Vagina (tissue), 2 donors: ENCODE measurements around the gene MARVELD1.

Experiments used
- POLR2A ChIP-seq, 2 donors: fragments of 450-650 bp; IDR thresholded peaks; one replicate each; pipeline ENCODE4 v1.6.1; 2017; ENCODE audit warnings: antibody characterized with exemption in 2 of 2, mild to moderate bottlenecking in 2 of 2, moderate library complexity in 2 of 2
- POLR2AphosphoS5 ChIP-seq, 2 donors: sonication (generic); formaldehyde crosslinking; IDR thresholded peaks; one replicate each; pipeline ENCODE4 v1.9.0; 2017; ENCODE audit warnings: antibody characterized with exemption in 2 of 2, mild to moderate bottlenecking in 2 of 2, low read depth in 1 of 2; ENCODE audit not compliant: insufficient read depth in 1 of 2
- TF ChIP-seq, protein P1 (sequence below), 3 experiments: fragments of 450-650 bp in 2 of 3; fragments of 200-600 bp in 1 of 3; sonication (generic) in 1 of 3; IDR thresholded peaks; one replicate each; pipeline ENCODE4 v1.5.1; 2017 to 2019; ENCODE audit warnings: antibody characterized with exemption in 3 of 3, mild to moderate bottlenecking in 2 of 3, moderate library complexity in 2 of 3

DNA sequence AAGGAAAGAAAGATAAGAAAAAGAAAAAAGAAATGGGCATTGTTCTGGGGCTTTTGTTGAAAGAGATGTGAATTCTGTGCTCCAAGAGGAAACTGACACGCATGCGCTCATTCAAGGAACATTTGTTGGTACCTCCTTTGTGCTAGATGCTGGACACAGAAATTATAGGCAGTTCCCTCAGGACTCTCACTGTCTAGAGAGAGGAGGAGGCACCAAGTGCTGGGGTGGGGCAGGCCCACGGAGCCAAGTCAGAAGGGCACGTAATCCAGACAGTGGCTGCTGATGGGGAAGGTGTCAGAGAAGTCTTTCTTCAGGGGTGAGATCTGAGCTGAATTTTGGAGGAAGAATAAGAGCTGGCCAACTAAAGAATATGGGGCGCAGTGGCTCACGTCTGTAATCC lies 20.5 kb downstream of the MARVELD1 start:
- TF ChIP-seq POLR2A (IDR thresholded peaks at IDR 0.05), result no peak
- TF ChIP-seq, protein P1, sequence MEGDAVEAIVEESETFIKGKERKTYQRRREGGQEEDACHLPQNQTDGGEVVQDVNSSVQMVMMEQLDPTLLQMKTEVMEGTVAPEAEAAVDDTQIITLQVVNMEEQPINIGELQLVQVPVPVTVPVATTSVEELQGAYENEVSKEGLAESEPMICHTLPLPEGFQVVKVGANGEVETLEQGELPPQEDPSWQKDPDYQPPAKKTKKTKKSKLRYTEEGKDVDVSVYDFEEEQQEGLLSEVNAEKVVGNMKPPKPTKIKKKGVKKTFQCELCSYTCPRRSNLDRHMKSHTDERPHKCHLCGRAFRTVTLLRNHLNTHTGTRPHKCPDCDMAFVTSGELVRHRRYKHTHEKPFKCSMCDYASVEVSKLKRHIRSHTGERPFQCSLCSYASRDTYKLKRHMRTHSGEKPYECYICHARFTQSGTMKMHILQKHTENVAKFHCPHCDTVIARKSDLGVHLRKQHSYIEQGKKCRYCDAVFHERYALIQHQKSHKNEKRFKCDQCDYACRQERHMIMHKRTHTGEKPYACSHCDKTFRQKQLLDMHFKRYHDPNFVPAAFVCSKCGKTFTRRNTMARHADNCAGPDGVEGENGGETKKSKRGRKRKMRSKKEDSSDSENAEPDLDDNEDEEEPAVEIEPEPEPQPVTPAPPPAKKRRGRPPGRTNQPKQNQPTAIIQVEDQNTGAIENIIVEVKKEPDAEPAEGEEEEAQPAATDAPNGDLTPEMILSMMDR (IDR thresholded peaks at IDR 0.05), result no peak
- TF ChIP-seq POLR2AphosphoS5 (IDR thresholded peaks at IDR 0.05; ENCODE audit: insufficient read depth in 1 of 2, low read depth in 1 of 2), result no peak
